Fibroblast of upper back skin (primary cell): ENCODE results near the gene ALKBH3.

Experiments
- DNase-seq: peaks from one replicate; pipeline ENCODE4 v3.0.0-alpha.2; 2013

ALKBH3 gene

GRCh38 chr11:43942662-43943371, 62.2 kb downstream of the ALKBH3 start:
- DNase-seq: no peak

DNA sequence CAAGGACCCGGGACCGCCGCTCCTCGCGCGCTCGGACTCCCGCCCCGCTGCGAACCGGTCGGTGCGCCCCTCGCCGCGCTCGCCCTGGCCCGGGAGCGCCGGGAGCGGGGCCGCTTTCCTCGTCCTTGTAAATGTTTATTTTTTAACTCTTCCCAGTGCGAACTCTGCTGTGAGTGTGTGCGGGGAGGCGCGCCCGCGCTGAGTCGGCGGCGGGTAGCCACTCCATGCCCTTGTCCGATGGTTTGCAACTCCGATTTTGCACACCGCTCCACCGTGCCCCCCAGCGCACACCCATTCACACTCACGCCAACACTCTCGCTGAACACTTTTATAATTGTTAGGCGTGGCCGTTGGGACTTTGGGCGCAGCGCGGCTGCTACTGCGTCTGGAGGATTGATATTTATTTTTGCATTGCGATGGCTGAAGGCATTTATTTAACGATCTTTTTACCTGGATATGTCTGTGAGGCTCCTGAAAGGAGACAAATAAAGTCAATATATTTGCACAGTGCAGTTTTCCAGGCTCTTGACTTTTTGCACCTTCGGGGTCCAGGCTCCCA, 62.8 kb downstream of the ALKBH3 start:
- DNase-seq: no peak

DNA sequence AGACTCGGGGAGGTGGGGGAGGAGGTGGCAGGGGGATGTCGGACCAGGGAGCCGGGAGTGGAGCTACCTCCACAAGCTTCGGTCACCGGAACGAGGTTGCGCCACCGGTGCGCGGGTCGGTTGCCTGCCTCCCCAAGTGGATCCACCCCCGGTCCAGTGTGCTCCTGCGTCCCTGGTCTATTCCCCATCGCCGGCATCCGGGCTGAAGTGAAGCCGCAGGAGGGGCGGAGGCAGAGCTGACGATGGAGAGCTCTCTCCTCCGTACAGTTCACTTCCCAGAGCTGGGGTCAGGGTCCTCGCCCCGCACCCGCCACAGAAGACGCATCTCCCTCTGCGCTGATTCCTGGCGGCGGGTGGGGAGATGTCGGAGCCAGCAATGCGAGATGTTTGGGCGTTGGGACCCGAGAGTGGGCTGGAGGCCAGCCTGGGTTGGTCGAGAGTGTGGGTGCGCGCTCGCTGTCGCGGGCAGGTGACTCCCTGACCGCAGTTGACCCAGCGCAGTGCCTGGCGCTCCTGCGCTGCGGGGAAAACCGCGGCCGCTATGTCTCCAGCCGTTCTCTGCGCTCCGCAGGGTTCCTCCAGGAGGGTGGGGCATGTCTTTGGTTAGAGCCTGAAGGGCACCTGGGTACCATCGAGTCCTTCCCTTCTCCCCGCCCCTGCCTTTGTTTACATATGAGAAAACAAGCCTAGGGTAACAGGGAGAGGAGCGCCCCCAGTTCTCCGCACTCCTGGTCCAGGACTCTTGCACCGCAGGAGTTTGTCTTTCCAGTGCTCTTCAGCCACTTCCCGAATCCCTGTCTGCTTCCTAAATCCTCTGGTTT, 63.5 kb downstream of the ALKBH3 start:
- no peak for DNase-seq

GRCh38 chr11:43944761-43945311, 64.2 kb downstream of the ALKBH3 start:
- peak; percentile 21 for DNase-seq

DNA sequence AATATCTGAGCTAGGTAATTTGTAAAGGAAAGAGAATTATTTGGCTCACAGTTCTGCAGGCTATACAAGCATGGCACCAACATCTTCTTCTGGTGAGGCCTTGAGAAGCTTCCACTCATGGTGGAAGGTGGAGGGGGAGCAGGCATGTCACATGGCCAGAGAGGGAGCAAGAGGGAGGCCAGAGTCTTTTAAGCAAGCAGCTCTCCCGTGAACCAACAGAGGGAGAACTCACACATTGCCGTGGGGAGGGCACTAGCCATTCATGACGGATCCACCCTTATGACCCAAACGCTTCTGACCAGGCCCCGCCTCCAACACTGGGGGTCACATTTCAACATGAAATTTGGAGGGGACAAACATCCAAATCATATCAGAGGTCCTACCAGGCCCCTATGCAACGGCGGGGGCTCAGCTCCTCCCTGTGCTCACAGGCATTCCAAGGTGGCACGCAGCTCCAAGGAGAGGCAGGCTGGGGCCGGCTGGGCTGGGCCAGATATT, 66.4 kb downstream of the ALKBH3 start:
- peak; percentile 46 for DNase-seq

DNA sequence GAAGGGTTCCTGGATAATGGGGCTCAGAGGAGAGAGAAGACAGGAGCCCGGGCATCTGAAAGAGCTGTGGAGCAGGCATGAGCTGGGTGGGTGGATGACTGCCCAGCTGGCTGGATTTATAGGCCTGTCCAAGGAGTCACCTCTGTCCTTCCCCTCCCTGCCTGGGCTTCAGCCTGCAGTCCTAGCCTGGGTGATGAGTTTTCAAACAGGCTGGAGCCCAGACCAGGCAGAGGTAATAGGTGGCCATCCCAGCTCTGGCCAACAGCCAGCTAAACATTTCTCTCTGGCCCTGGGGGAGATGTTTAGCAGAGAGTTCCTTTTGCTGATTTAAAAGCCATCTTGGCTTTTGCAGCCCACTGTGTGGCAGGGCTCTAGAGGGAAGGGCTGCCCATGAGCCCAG, 67.2 kb downstream of the ALKBH3 start:
- no peak for DNase-seq

- DNase-seq: no peak
These were observed 68.0 kb downstream of the ALKBH3 start for GRCh38 chr11:43948341-43949225.

DNA sequence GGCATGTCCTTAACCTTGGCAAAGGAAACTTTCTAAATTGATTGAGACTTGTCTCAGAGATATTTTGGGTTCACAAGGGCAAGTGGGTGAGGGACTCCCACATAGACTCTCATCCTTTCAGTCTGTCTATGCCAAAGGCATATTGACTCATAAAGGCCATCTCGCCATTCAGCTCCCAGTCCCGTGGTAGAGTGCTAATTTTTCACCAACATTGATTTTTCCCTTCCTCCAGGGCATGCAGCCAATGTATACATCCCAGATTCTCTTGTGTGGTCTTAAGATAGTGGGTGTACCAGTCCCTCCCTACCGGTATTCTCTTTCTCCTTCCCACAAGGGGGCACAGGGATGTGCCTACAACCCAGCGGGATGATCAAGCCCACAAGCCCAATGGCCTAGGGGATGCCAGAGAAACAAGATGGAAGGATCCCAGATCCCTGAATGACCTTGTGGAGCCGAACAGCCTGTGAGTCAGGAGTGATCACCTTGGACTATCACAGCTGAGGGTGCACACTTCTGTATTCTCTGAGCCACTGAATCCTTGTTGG, 69.8 kb downstream of the ALKBH3 start:
- no peak for DNase-seq

GRCh38 chr11:43951231-43951630, 70.6 kb downstream of the ALKBH3 start:
- DNase-seq: peak; percentile 78

- no peak for DNase-seq
These were observed 71.4 kb downstream of the ALKBH3 start for GRCh38 chr11:43952020-43952400.

DNA sequence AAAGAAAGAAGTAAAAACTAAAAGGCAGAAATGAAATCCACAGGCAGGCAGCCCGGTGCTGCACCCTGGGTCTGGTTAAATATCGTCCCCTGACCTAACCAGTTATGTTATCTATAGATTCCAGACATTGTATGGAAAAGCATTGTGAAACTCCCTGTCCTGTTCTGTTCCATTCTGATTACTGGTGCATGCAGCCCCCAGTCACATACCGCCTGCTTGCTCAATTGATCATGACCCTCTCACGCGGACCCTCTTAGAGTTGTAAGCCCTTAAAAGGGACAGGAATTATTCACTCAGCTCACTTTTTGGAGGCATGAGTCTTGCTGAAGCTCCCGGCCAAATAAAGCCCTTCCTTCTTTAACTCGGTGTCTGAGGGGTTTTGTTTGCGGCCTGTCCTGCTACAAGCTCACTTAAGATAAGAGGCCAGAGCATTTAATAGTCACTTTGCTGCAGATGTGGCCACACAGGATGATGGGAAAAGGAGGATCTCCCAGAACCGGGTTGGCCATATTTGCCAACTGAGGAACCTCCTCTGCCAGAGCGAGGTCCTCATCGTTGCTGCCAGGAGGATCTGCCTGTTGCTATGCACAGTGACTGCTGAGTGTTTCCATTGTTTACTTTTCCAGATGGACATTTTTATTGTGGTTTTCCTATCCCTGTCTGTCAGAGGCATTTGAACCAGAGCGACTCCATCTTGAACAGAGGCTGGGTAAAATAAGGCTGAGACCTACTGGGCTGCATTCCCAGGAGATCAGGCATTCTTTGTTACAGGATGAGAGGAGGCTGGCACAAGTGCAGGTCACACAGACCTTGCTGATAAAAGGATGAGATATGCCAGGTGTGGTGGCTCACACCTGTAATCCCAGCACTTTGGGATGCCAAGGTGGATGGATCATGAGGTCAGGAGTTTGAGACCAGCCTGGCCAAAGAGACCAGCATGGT, 72.0 kb downstream of the ALKBH3 start:
- no peak for DNase-seq

DNA sequence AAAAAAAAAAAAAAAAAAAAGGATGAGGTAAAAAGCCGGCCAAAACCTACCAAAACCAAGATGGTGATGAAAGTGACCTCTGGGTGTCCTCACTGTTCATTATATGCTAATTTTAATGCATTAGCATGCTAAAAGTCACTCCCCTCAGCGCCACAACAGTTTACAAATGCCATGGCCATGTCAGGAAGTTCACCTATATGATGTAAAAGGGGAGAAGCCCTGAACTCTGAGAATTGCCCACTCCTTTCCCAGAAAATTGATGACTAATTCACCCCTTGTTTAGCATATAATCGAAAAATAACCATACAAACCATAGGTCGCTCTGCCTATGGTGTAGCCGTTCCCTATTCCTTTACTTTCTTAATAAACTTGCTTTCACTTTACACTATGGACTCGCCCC, 72.9 kb downstream of the ALKBH3 start:
- no peak for DNase-seq

GRCh38 chr11:43954241-43954640, 73.6 kb downstream of the ALKBH3 start:
- no peak for DNase-seq

- DNase-seq: peak; percentile 83
These were observed 74.9 kb downstream of the ALKBH3 start for GRCh38 chr11:43955381-43956118.

DNA sequence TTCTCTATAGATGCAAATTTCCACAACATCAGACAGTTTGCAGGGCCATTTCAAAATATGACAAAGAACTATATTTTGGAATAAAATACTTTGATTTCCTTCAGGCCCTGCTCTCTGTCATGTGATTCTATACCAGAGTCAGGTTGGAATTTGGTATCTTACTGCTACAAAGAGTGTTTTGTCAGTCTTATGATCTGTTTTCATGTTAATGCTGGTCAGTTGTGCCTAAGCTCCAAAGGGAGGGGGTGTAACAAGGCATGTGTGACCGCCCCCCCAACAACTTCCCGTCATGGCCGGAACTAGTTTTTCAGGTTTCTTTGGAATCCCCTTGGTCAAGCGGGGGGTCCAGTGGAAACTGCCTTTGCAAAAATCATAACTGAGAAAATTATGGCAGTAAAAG, 76.9 kb downstream of the ALKBH3 start:
- DNase-seq: no peak

DNA sequence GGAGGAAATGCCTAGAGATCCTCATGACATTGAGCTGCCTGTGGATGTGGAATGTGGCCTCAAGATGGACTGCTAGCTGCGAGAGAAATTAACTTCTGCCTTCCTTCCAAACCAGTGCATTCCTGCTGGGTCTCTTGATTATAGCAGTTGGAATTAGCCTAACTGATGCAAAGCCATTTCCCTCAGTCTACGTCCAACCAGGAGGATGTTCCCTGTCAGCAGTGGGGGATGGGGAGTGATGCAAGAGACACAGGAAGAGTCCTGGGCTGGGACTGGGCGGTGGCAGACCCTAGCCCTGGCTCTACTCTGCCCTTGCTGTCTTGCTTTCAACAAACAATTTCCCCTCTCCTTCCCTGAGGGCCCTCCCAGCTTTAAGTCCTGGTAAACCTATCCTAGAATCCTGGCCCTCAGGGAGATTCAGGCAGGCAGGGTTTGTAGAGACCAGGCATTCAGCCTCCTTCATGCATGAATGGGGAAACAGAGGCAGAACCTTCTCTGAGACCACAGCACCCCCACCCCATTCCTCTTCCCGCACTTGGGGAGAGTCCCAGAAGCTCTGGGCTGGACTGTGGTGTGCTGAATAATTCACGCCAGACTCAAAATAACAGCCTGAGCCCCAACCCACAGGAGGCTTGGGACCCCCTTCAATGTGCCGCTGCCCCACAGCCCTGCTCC, 78.8 kb downstream of the ALKBH3 start:
- DNase-seq: peak; percentile 60

DNA sequence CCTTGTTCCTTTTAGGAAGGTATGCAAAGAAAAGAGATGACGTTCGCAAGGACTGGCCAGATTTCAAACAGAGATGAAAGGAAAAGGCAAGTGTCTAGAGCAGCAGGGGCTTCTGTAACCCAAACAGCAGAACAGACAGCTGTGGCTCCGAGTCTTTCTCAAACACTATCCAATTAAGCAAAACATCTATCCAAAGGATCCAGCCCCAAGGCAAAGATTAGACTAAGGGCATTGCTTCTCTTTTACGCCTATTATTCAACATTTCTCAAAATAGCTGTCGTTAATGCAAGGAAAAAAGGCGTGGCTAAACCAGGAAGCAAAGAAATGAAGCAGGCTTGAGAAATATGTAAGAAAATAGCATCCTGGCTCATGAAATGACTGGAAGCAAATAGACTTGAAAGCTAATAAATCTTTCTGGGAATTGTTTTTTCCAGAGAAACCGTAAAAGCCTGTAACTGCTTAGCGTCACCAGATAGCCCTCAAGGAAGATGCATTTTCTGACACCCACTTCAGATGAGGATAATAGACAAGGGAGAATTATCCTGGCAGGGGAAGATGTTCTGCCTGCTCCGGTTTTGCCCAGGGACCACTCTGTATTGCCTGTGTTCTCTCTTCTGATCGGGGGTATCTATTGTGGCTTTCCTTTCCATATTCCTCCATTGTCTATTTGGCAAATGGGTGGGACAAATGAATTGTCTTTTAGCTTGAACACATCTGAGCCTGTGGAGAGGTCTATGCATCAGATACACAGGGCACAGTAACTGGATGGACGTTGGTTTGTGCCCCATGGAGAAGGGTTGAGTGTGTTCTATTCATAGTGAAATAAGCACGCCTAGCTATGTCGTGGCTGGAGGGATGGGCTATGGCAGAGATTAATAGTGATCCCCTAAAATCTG, 82.0 kb downstream of the ALKBH3 start:
- peak; percentile 47 for DNase-seq

GRCh38 chr11:43963279-43963620, 82.6 kb downstream of the ALKBH3 start:
- no peak for DNase-seq

DNA sequence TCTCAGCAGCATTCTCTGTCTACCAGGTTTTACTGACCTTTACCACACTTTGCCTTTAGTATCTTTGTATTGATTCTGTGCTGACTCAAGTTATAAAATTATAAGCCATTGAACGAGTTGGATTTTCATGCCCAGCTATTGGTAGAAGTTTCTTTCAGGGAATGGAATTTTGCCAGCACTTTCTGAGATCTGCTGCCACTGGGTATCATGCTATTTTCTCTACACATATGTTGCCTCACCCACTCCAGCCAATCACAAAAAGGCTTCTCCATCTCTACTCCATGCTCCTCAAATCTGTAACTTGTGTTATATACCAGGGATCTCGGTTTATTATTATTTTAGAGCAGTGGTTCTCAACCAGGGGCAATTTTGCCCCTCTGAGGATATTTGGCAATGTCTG, 87.0 kb downstream of the ALKBH3 start:
- no peak for DNase-seq
